Activated CD4-positive, alpha-beta T cell treated with anti-CD3 and anti-CD28 coated beads, Interleukin-2, amount 10 ng/mL, durations not matched to agents 7 days and 5 days (primary cell): Measurements from ENCODE around the gene TNKS1BP1. TPM values are rescaled to one million over a fixed set of nuclear protein-coding genes. Genes with fewer than 3 reads are reported as not detected.

ENCODE experiments used
- CTCF ChIA-PET: fragments of 350-600 bp; sonication (Branson Sonifier 250); formaldehyde crosslinking; loops from one replicate; lab custom pipeline; 2021; ENCODE audit warnings: antibody characterized with exemption; lab: Charles Lee
- POLR2A ChIA-PET: fragments of 350-600 bp; sonication (Branson Sonifier 250); formaldehyde crosslinking; loops from one replicate; lab custom pipeline; 2021; ENCODE audit warnings: antibody characterized with exemption; lab: Charles Lee
- DNase-seq: peaks from one replicate; pipeline ENCODE4 v3.0.0-alpha.2; 2020
- H3K27ac Mint-ChIP-seq: one replicate; pipeline ENCODE4 v1.8.0; 2021; ENCODE audit warnings: mild to moderate bottlenecking, moderate library complexity, mixed read lengths
- H3K27me3 Mint-ChIP-seq: one replicate; pipeline ENCODE4 v1.8.0; 2021; ENCODE audit warnings: mixed read lengths
- H3K36me3 Mint-ChIP-seq: one replicate; pipeline ENCODE4 v1.8.0; 2021; ENCODE audit warnings: low read depth, mixed read lengths
- H3K4me1 Mint-ChIP-seq: one replicate; pipeline ENCODE4 v1.8.0; 2021; ENCODE audit warnings: mixed read lengths
- H3K4me3 Mint-ChIP-seq: one replicate; pipeline ENCODE4 v1.8.0; 2021; ENCODE audit warnings: mild to moderate bottlenecking, moderate library complexity, mixed read lengths
- H3K9me3 Mint-ChIP-seq: one replicate; pipeline ENCODE4 v1.8.0; 2021; ENCODE audit warnings: mixed read lengths
- total RNA-seq, 2 experiments: library from RNA; stranded (reverse); gene quantifications; one replicate each; pipeline ENCODE4 v1.2.3, GENCODE V29; 2021

The TNKS1BP1 gene
- total RNA-seq, 2 experiments from 2014 or later, result 8.9 to 10.4 TPM

DNA sequence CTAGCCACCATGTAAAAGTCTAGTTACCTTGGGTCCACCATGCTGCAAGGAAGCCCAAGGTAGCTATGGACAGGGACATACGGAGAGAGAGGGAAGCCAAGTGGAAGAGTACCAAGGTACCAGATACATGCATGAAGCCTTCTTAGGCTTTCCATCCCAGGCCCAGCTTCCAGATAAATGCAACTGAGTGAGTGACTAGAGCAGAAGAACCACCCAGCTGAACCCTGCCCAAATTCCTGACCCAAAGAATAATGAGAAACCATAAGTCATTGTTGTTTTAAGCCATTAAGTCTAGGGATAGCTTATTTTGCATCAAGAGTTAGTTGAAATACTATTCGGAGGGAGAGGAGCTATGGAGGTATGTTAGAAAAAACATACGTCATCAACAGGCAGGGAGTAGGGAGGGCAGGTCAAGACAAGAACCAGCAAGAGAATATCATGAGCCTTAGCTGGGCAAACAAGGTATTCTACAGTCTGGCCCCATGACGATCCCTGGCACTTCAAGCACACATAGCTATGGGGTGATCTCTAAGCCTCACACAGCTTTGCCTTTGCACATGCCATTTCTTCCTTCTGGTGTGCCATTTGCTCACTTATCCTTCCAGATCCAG is 51.2 kb downstream of the TNKS1BP1 start:
- Mint-ChIP-seq H3K27me3 (peaks cover 16% of the 10 kb centered on the region), H3K27ac (no peak overlapping the region), H3K4me1 (peaks cover 2% of the 10 kb centered on the region), H3K36me3 (no peaks in the 10 kb centered on the region), H3K9me3 (no peaks in the 10 kb centered on the region), H3K4me3 (no peak overlapping the region)
- ChIA-PET CTCF (no interaction called here), POLR2A (no interaction called here)
- no peak for DNase-seq

DNA sequence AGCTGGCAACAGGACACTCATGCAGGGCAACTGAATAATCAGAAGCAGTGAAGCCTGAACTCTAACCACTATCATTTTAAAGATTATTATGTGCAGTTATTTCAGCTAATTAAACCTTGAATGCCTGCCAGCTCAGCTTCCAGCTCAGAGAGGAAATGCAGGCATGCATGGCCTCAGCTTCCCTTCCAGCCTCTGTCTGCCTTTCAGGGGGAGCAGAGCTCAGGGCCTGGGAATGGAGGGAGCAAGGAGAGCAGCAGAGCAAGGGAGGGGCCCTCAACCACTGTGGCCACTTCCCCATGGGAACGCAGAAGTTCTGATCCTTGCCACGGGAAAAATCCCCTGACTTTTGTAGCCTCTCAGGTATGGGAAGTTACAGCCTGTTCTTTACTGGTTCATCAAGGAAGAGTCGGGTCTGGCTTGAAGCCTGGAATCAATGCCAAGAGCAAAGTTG is 55.2 kb downstream of the TNKS1BP1 start:
- H3K27me3 Mint-ChIP-seq, result peaks cover 2% of the 10 kb centered on the region
- peaks cover 6% of the 10 kb centered on the region for H3K9me3 Mint-ChIP-seq
- H3K4me3 Mint-ChIP-seq, result no peak overlapping the region
- ChIA-PET CTCF (interaction anchor here (1.0 kb wide), 1 partner anchor 11 kb away, joined by 3 read pairs; no protein-coding TSS in a partner anchor), POLR2A (no interaction called here)
- H3K4me1 Mint-ChIP-seq, result no peaks in the 10 kb centered on the region
- H3K36me3 Mint-ChIP-seq, result no peaks in the 10 kb centered on the region
- no peak for DNase-seq
- H3K27ac Mint-ChIP-seq, result no peak overlapping the region

DNA sequence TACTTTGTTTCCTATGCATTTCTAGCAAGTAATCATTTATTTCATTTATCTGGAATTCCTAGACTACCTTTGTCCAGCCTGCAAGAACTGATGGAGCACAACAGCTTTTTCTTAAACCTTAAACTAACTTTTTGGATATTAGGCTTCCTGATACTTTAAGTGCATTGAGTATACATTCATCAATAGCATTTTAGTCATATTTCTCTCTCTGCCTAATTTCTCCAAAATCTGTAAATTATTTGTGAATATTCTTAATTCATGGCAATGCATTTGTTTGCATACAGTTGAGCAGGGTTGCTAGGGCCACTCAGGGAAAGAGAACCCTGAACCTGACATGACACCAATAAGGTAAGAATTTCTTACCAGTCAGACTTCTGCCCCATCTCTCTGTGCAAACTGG is 58.6 kb downstream of the TNKS1BP1 start:
- POLR2A ChIA-PET, result no interaction called here
- Mint-ChIP-seq H3K27me3 (peaks cover 2% of the 10 kb centered on the region), H3K9me3 (peaks cover 6% of the 10 kb centered on the region), H3K27ac (no peak overlapping the region), H3K4me3 (no peak overlapping the region), H3K4me1 (no peaks in the 10 kb centered on the region), H3K36me3 (no peaks in the 10 kb centered on the region)
- CTCF ChIA-PET, result no interaction called here
- DNase-seq, result no peak

DNA sequence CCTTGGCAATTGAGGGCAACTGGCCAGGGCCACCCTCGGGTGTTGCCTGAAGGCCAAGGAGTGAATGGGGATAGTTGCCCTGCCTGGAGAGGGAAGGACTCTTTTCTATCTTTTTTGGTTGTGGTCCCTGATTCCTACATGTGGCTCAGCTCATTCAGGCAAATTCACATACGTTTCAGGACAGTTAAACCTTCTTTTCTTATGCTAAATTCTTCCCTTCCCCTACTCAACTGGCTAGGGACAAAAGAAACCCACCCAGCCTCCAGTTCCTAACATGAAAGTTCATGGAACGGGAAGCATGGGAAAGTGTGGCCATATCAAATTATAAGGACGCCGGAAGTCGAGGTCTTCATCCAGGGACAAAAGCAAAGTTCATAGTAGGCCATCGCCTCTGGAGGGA is 61.4 kb downstream of the TNKS1BP1 start:
- Mint-ChIP-seq H3K36me3 (no peaks in the 10 kb centered on the region), H3K9me3 (peaks cover 6% of the 10 kb centered on the region), H3K27me3 (peaks cover 2% of the 10 kb centered on the region), H3K4me3 (no peak overlapping the region), H3K27ac (no peak overlapping the region), H3K4me1 (no peaks in the 10 kb centered on the region)
- no peak for DNase-seq
- POLR2A ChIA-PET, result no interaction called here
- CTCF ChIA-PET, result interaction anchor here (1.2 kb wide), 1 partner anchor 14 kb away, joined by 3 read pairs; no protein-coding TSS in a partner anchor

DNA sequence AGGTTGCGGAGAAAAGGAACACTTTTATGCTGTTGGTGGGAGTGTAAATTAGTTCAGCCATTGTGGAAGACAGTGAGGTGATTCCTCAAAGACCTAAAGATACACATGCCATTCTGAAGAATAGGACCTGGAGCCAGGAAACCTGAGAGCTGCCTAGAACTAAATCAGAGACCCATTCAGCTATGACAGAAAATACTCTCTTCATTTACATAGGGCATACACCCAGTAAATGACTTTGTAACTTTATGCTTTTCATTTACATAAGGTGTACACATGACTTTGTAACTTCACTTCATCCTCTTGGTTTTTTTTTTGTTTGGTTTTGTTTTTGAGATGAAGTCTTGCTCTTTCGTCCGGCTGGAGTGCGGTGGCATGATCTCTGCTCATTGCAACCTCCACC is 62.6 kb downstream of the TNKS1BP1 start:
- POLR2A ChIA-PET, result no interaction called here
- peaks cover 3% of the 10 kb centered on the region for H3K27me3 Mint-ChIP-seq
- no peaks in the 10 kb centered on the region for H3K36me3 Mint-ChIP-seq
- H3K9me3 Mint-ChIP-seq, result peaks cover 2% of the 10 kb centered on the region
- no peaks in the 10 kb centered on the region for H3K4me1 Mint-ChIP-seq
- no peak overlapping the region for H3K27ac Mint-ChIP-seq
- CTCF ChIA-PET, result no interaction called here
- DNase-seq, result no peak
- H3K4me3 Mint-ChIP-seq, result no peak overlapping the region

DNA sequence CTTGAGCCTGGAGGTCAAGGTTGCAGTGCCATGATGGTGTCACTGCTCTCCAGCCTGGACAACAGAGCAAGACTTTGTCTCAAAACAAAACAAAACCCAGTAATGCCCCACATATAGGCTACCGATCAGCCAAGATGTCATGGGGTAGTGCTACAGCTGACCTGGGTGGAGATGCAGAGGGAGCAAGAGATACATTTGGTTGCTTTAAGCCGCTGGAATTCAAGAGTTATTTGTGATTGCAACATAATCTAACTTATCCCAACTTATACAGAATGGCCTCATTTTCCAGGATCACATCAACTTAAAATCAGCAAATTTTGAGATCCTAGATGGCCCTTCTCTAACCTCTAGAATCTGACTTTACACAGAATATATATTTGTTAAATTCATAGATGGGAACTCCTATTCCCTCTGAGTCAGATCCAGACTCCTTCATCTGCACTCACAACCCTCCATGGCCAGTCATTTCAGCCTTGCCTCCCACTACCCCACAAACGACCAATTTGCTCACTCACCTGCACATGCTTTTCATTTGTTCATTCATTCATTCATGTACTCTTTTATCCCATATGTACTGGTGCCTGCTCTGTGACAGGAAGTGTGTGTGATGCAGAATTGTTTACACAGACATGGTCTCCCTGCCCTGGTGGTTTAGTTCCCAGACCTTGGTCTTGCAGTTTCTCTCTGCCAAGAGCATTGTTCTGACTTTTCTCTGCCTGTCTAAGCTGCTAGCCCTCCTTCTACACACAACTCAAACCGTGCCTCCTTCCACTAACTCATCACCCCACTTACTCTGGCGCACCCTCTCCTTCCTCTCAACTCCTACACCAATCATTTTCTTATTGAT is 63.6 kb downstream of the TNKS1BP1 start:
- Mint-ChIP-seq H3K27me3 (peaks cover 7% of the 10 kb centered on the region), H3K4me1 (no peaks in the 10 kb centered on the region), H3K36me3 (no peaks in the 10 kb centered on the region), H3K27ac (no peak overlapping the region), H3K9me3 (peaks cover 2% of the 10 kb centered on the region), H3K4me3 (no peak overlapping the region)
- ChIA-PET POLR2A (no interaction called here), CTCF (no interaction called here)
- no peak for DNase-seq

DNA sequence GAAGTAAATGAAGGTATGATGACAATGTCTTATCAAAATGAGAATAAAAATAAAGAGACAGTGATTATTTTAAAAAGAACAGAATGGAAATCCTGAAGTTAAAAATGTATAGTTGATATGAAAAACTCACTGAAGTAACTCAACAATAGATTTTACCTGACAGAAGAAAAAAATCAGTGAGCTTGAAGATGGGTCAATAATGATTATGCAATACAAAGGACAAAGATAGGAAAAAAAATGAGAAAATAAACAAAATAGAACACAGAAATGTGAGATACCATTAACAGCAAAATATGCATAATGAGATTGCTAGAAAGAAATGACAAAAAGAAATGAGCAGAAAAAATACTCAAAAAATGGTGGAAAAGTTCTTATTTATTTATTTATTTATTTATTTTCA is 68.6 kb downstream of the TNKS1BP1 start:
- Mint-ChIP-seq H3K36me3 (no peaks in the 10 kb centered on the region), H3K27me3 (peaks cover 30% of the 10 kb centered on the region), H3K27ac (no peak overlapping the region), H3K9me3 (no peaks in the 10 kb centered on the region), H3K4me1 (no peaks in the 10 kb centered on the region), H3K4me3 (no peak overlapping the region)
- POLR2A ChIA-PET, result no interaction called here
- no peak for DNase-seq
- CTCF ChIA-PET, result interaction anchor here (0.7 kb wide), 1 partner anchor 8 kb away, joined by 4 read pairs; no protein-coding TSS in a partner anchor

DNA sequence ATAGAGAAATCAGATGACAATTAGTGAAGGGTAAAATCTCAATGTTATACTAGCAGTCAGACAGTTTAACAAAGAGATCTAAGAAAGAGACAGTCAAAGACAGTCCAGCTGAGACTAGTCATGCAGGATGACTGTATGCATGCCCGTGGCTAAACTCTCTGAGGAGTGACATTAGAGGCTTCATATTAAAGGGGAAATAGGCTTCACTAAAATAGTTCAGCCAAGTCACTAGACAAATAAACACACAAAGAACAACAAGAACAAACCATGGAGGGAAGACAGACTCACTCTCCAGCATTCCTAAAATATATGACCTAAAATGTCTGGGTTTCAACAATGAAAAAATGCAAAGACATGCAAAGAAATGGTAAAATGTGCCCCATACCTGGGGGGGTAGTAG is 69.1 kb downstream of the TNKS1BP1 start:
- DNase-seq, result no peak
- H3K4me3 Mint-ChIP-seq, result no peak overlapping the region
- H3K27ac Mint-ChIP-seq, result no peak overlapping the region
- ChIA-PET CTCF (no interaction called here), POLR2A (no interaction called here)
- H3K27me3 Mint-ChIP-seq, result peaks cover 30% of the 10 kb centered on the region
- H3K9me3 Mint-ChIP-seq, result no peaks in the 10 kb centered on the region
- H3K4me1 Mint-ChIP-seq, result no peaks in the 10 kb centered on the region
- H3K36me3 Mint-ChIP-seq, result no peaks in the 10 kb centered on the region

DNA sequence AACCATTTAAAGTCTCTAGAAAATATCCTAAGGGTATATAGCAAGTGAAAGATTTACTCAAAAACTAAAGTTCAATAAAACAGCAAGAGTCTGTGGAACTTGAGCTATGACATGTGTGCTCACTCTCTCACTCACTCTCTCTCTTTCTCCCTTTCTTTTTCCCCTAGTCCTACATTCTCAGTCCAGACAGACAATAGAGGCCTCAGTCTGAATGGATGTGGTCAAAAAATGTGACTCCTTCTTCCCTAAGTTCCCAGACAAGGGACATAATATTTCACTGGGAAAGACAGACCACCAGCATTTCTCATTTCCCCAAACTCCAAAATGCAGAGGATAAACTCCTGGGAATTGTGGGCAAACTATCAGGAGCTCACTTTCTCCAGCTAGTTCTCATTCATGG is 70.1 kb downstream of the TNKS1BP1 start:
- no peaks in the 10 kb centered on the region for H3K36me3 Mint-ChIP-seq
- no peaks in the 10 kb centered on the region for H3K4me1 Mint-ChIP-seq
- peaks cover 30% of the 10 kb centered on the region for H3K27me3 Mint-ChIP-seq
- ChIA-PET POLR2A (no interaction called here), CTCF (no interaction called here)
- no peak for DNase-seq
- H3K27ac Mint-ChIP-seq, result no peak overlapping the region
- H3K9me3 Mint-ChIP-seq, result no peaks in the 10 kb centered on the region
- no peak overlapping the region for H3K4me3 Mint-ChIP-seq

DNA sequence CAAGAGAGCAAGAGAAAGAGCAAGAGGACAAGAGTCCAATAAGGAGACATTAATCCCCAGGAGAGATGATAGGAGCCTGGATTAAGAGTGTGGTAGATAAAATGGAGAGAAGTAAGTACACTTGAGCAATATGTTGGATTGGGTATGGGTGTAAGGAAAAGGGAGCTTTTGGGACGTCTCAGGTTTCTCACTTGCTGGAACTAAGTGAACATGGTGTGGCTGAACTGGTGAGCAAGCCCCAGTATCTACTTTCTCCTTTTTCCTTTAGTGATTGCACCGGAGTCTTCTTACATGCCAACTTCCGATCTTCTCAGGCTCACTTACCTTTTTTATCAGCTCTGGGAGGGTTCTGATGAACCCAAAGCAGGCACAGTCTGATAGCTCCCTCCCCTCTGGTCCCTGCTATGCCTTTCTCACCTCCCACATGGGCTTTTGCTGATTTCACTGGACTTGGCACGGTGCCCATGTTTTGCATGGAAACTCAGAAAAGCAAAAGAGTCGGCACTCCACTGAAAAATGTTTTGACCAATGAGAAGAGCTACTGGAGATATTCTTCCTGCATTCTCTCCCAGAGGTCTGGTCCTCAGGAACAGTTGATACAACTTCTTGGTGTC is 73.2 kb downstream of the TNKS1BP1 start:
- no peak for DNase-seq
- no peak overlapping the region for H3K27ac Mint-ChIP-seq
- H3K9me3 Mint-ChIP-seq, result no peaks in the 10 kb centered on the region
- no peaks in the 10 kb centered on the region for H3K36me3 Mint-ChIP-seq
- H3K4me3 Mint-ChIP-seq, result no peak overlapping the region
- no peaks in the 10 kb centered on the region for H3K4me1 Mint-ChIP-seq
- H3K27me3 Mint-ChIP-seq, result peaks cover 28% of the 10 kb centered on the region
- ChIA-PET POLR2A (no interaction called here), CTCF (interaction anchor here (1.1 to 1.2 kb wide), 2 partner anchors 9 to 11 kb away, joined by 3 read pairs; no protein-coding TSS in a partner anchor)

DNA sequence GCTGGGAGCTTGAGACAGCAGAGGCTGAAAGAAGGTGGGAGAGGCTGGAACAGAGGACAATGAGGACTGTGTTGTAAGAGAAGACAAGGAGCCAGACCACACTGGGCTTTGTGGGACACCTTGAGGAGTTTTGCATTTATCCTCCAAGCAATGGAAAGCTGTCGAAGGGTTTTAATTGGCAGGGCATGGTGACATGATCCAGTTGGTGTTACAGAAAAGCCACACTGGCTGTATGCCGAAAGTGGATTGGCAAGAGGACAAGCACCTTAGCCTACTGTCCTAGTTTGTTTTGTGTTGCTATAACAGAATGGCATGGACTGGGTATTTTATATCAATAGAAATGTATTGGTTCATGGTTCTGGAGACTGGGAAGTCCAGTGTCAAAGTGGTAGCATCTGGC is 73.7 kb downstream of the TNKS1BP1 start:
- ChIA-PET CTCF (interaction anchor here (1.1 to 2.5 kb wide), 3 partner anchors 9 to 410 kb away, joined by 3 to 9 read pairs (median 3); no protein-coding TSS in a partner anchor), POLR2A (no interaction called here)
- H3K4me3 Mint-ChIP-seq, result no peak overlapping the region
- no peaks in the 10 kb centered on the region for H3K36me3 Mint-ChIP-seq
- no peaks in the 10 kb centered on the region for H3K4me1 Mint-ChIP-seq
- peaks cover 26% of the 10 kb centered on the region for H3K27me3 Mint-ChIP-seq
- no peak for DNase-seq
- H3K9me3 Mint-ChIP-seq, result no peaks in the 10 kb centered on the region
- H3K27ac Mint-ChIP-seq, result no peak overlapping the region
